Activated gamma-delta T cell (primary cell): ENCODE results near the gene IL17RD.

Source experiments
- DNase-seq: peaks from one replicate; lab custom pipeline; 2025; lab: John Stamatoyannopoulos, UW

Gene IL17RD

DNA sequence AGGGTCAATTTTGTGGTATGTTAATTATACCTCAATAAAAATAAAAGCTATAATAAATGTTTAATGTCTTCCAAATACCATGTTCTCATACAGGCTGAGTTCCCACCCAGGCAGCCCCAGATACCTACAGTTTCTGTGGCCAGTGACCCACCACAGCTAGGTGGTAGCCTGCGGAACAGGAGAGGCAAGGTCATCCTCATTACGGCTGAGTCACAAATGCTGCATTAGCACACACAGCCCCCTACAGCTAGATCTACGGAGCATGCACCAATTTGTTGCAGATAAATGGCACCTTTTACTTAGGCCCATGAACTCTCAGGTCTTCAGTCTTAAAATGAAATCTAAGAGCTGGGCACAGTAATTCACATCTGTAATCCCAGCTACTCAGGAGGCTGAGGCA is 99.6 kb downstream of the IL17RD start:
- no peak for DNase-seq

DNA sequence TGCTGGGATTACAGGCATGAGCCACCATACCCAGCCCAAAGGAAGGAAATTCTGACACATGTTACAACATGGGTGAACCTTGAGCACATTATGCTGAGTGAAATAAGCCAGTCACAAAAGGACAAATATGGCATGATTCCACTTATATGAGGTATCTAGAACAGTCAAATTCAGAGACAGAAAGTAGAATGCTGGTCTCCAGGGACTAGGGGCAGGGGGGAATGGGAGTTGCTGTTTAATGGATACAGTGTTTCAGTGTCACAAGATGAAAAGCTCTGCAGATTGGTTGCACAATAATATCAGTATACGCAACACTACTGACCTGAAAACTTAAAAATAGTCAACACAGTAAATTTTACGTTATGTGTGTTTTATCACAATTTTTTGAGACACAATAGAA is 100.6 kb downstream of the IL17RD start:
- no peak for DNase-seq

DNA sequence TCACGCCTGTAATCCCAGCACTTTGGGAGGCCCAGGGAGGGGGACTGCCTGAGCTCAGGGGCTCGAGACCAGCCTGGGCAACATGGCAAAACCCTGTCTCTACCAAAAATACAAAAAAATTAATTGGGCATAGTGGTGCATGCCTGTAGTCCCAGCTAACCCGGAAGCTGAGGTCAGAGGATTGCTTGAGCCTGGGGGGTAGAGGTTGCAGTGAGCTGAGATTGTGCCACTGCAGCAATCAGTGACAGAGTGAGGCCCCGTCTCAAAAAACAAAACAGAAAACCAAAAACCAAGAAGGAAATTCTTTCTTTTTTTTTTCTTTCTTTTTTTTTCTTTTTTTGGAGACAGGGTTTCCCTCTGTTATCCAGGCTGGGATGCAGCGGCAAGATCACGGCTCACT is 101.2 kb downstream of the IL17RD start:
- no peak for DNase-seq

DNA sequence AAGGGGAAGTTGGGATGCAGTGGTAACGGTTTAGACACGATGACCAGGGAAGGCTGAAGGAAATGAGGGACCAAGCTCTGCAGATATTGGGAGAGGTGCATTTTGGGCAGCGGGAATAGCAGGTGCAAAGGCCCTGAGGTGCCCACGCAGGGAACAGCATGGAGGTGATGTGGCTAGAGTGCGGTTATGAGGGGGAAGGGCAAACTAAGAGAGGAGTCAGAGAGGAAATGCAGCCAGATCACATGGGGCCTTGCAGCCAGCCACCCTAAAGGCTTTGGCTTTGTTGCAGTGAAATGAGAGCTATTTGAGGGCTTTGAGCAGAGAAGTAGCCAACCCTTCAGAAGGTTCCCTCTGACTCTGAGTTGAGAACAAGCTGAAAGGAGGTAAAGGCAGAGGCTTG is 102.1 kb downstream of the IL17RD start:
- no peak for DNase-seq

DNA sequence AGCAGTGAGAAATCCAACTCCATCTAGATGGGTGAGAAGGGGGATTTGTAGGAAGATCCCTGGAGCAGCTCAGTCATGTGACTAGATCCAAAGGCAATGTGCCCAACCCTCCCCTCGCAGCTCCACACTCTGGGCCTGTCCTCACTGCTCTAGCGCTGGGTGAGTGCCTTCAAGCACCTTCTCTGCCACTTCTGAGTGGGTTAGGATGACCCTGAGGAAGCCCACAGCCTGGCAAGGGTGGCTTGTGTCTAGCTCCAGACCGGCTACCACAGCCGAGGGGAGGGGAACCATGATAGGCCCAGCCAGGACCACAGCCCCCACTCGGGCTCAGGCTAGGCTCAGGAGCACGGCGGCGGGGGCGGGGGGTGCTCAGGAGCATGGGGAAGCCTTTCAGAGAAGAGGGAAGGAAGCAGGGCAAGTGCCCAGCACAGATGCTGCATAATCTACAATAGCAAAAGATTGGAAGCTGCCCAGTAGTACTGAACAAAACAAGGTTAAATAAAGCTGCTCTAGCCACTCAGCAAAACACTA is 103.0 kb downstream of the IL17RD start:
- DNase-seq, result no peak

DNA sequence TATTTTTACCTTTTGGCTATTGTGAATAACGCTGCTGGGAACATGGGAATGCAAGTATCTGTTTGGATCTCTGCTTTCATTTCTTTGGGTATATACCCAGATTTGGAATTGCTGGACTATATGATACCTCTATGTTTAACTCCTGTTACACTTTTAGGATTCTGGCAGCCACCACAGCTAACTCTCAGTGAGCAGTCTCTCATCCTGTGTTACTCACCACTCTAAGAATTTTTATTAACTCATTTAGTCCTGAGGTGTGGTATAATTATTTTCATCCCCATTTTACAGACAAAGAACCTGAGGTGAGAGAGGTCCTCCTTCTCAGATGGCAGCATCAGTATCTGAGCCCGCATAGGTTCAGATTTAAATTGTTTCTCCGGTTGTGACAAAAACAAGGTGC is 103.6 kb downstream of the IL17RD start:
- no peak for DNase-seq

DNA sequence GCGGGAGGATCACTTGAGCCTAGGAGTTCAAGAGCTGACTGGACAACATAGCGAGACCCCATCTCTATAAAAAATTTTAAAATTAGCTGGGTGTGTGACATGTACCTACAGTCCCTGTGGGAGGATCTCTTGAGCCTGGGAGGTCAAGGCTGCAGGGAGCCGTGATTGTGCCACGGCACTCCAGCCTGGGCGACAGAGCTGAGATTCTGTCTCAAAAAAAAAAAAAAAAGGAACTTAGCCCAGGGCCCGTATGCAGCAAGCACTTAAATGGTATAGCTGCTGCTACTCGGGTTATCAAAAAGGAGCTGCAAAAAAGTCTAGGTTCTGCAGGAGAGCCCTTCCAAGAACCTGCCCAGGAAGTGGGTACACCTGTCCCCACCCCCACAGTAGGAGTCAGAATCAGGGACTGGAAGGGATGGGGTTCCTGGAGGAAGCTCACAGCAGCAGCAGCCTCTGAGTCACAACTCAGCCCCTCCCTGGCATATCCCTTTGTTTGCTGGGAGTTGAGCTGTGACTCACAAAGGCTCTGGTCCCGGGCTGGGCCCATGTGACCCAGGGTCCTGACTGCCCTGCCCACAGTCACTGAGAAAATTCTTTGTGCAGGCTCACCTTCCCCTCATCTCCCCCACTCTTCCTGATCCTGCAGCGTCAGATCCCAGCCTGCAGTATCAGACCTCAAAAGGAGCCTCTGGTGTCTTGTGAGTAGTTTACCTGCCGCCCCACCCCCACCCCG is 104.9 kb downstream of the IL17RD start, which contains the start of gene SPATA12:
Gene SPATA12 (plus strand): TSS at position 576 of the 733 bp plus-strand sequence. CDS start 13,031 bp downstream, outside the sequence.
- no peak for DNase-seq

DNA sequence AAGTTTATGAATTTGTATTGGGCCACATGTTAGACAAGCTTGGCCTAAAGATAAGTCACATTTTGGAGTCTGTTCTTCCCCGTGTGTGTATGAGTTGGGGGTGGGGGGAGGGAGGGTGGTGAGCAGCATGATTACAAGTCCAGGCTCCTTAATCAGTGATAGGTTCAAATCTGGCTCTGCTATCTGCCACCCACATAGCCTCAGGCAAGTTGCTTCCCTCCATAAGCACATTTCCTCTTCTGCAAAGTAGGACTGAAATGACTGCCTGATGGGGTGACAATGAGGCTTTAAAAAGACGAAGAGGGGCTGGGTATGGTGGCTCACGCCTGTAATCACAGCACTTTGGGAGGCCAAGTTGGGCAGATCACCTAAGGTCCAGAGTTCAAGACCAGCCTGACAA is 105.7 kb downstream of the IL17RD start:
- no peak for DNase-seq

DNA sequence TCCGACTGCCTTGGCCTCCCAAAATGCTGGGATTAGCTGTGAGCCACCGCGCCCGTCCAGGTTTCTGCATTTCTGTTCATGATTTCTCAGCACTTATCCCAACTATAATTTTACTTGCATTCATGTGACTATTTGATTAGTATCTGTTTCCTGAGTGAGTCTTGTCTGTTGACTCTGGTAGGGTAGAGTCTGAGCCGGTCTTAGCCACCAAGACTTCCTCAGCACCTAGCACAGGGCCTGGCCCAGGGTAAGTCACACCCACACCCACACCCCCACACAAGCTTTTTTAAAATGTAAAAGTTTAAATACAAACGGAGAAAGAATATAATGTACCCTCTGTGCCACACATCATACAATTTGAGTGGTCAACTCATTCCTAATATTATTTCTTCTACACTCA is 107.8 kb downstream of the IL17RD start:
- no peak for DNase-seq

DNA sequence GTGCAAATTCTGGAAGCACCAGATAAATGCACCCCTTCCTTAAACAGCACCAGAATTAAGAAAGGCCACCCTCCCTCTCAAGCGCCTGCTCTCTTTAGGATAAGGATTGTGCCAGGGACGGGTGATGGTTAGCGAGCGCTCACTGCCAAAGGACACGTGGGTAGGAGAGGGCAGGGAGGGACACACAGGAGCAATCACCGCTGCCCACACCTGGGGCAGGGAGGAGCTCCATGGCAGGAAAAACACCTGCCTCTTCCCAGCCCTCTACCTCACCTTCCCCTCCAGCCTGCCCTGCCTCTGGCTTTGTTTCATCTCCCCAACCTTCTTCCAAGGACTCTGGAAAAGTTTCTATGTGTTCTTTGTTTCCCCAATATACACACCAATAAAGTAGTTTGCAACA is 112.0 kb downstream of the IL17RD start:
- no peak for DNase-seq

DNA sequence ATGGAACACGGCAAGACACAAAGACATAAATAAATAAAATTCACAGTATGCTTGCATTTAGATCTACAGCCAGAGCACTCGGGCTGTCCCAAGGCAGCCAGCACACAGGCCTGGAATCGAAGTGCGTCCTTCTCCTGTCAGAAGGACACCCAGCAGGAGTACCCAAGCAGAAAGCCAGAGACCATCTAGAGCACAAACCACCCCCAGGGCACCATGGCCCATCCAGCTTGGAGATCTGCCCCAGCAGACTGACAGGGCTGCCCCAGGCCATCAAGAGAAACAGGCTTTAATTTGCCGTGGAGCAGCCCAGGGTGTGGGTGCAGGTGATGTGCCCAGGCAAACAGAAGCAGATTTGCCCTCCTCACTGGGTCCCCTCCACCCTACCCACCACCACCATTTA is 112.5 kb downstream of the IL17RD start:
- DNase-seq, result no peak

DNA sequence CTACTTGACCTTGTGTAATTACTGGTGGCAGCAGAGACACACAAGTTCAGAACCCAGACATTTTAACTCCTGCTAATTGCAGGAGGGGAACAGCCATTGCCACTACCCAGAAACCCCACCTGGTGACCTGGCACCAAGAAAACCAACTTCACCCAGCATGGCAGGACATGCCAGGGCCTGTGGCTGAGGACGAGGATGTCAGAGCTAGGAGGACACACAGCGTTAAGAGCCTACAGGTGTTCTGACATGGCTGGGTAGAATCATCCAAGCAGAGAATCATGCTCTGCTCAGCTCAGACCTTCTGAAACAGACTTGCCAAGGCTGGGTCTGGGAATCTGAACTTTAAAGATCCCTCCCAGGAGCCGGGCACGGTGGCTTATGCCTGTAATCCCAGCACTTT is 116.4 kb downstream of the IL17RD start:
- DNase-seq, result no peak

DNA sequence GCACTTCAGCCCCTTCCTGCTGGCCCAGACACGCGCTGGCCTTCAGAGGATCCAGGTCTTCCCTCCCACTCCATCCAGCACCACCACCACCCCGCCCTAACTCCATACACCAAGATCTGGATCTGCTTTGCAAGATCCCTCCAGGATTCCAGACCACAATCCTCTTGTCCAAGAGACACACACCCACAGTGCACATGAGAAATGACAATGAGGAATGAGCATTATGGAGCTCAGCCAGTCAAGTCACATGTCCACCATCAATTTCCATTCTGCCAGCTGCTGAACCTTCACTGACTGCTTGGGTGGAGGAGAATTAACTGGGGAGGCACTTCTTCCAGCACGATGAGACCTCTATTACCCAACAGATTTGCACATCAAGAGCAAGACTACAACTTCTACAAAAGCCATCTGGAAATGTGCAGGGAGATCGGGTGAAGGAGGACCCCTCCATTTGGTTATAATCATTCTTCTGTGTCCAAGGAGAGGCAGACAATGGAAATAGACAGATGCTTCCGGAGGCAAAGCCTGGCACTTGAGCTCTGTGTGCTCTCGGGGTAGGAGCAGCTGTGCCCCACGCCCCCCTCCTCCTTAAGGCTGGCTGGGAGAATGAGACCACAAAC is 117.0 kb downstream of the IL17RD start:
- DNase-seq, result no peak

DNA sequence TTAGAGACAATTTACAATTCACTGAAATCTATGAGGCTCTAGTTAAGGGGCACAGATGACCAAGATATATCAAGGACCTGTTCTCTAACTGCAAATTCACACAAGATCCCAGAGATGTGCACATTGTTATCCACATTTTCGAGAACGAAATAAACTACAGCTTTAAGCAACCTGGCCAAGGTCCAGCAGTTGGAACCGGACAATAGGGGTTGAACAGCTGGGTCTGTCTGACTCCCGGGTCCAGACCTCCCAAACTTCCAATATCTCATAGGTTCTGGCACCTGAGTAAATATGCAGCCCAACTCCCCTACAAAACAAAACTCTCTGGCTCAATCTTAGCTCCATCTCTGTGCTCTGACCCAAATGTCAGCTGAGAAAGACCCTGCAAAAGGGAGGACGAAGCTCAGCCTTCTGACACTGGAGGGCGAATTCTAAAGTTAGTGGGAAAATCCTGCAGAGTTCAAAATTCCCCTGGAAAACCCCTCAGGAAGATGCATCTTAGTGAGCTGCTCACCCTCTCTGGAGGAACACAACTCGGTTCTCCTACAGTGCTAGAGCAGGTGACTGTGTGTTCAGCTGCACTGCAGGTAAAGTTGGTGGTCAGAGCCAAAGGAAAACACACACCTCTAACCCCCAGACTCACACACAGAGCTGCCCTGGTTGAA is 118.9 kb downstream of the IL17RD start:
- no peak for DNase-seq

DNA sequence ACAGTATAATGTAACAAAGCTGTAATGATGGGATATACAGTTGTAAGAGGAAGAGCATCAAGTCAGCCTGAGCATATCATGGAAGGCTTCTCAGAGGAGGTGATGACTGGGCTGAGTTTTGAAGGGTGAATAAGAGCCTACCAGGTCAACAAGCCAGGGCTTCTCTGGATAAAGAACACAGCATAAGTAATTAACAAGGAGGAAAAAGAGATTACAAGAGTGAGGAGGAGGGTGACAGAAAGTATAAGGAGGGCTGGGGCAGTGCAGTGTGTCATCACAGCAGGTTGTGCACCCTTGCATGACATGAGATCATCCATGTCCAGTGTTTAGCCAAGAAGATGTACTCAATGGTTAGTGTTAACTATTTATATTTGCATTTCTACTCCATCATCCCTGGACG is 121.6 kb downstream of the IL17RD start:
- no peak for DNase-seq

DNA sequence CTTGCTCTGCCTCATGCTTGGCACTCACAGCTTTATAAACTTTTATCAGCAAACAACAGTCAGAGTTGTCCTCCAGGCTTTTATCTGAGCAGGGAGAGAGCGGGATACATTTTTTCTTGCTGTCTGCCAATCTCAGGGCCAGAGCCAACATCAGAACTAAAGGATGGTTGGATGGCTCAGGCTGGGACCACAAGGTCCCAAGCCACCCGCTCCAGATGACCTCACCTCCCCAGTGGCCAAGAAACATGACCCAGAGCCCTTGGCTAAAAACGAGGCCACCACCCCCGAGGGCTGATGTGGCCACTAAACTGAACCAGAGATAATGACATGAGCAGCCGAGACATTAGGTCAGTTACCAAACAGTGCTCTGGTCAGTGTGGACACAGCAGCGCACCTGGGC is 123.5 kb downstream of the IL17RD start:
- DNase-seq, result no peak
